Progenitor cell of endocrine pancreas (in vitro differentiated cells): ENCODE data around the gene UPK1A. TPM values are rescaled to one million over a fixed set of nuclear protein-coding genes. Genes with fewer than 3 reads are reported as not detected.

Experiments
- DNase-seq: peaks from one replicate; pipeline ENCODE4 v3.0.0; 2021; ENCODE audit warnings: low spot score; ENCODE audit not compliant: unreplicated experiment
- H3K27ac Mint-ChIP-seq: 2 replicates; pipeline ENCODE4 v1.8.0; 2021; ENCODE audit warnings: mild to moderate bottlenecking, moderate library complexity, mixed read lengths
- H3K27me3 Mint-ChIP-seq: 2 replicates; pipeline ENCODE4 v1.8.0; 2021; ENCODE audit warnings: mixed read lengths
- H3K36me3 Mint-ChIP-seq: 2 replicates; pipeline ENCODE4 v1.8.0; 2022; ENCODE audit warnings: mixed read lengths; ENCODE audit not compliant: insufficient read depth
- H3K4me1 Mint-ChIP-seq: 2 replicates; pipeline ENCODE4 v1.8.0; 2021; ENCODE audit warnings: low read depth, mixed read lengths
- H3K4me3 Mint-ChIP-seq: 2 replicates; pipeline ENCODE4 v1.8.0; 2021; ENCODE audit warnings: low read depth, mild to moderate bottlenecking, moderate library complexity, mixed read lengths
- H3K9me3 Mint-ChIP-seq: 2 replicates; pipeline ENCODE4 v1.8.0; 2021; ENCODE audit warnings: low read depth, mixed read lengths
- total RNA-seq: library from RNA; stranded (reverse); gene quantifications from 2 replicates; pipeline ENCODE4 v1.2.1, GENCODE V29; 2021
- TF ChIP-seq, protein P1 (sequence below): fragments of 200-600 bp; sonication (generic); IDR thresholded peaks from one replicate; pipeline ENCODE4 v1.5.0; 2021; ENCODE audit warnings: antibody characterized with exemption, mild to moderate bottlenecking; ENCODE audit not compliant: unreplicated experiment

Gene UPK1A
- total RNA-seq, 1 donor from 2014 or later, result not detected

DNA sequence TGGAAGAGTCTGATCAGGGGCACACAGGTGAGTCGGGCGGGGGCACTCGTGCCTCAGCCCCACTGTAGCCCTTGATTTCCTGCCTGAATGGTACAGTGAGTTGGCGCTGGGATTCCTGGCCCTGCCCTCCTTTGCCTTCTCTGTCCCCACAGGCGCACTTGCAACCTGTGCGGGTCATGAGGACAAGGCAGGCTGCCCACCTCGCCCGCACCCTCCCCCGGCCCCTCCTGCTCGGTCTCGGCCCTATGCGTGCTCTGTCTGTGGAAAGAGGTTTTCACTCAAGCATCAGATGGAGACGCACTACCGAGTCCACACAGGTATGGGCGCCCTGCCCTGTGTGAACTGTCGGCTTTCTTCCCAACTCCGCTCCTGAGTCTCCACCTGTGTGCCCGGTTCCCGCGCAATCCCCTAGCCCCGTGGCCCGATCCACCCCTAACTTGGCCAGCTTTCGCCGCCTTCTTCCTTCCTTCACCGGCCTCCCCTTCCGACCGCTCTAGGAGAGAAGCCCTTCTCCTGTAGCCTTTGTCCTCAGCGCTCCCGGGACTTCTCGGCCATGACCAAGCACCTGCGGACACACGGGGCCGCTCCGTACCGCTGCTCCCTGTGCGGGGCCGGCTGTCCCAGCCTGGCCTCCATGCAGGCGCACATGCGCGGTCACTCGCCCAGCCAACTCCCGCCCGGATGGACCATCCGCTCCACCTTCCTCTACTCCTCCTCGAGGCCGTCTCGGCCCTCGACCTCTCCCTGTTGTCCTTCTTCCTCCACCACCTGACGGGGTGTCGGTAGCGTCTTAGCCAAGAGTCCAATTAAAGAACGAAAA, 49.9 kb downstream of the UPK1A start:
- TF ChIP-seq, protein P1, sequence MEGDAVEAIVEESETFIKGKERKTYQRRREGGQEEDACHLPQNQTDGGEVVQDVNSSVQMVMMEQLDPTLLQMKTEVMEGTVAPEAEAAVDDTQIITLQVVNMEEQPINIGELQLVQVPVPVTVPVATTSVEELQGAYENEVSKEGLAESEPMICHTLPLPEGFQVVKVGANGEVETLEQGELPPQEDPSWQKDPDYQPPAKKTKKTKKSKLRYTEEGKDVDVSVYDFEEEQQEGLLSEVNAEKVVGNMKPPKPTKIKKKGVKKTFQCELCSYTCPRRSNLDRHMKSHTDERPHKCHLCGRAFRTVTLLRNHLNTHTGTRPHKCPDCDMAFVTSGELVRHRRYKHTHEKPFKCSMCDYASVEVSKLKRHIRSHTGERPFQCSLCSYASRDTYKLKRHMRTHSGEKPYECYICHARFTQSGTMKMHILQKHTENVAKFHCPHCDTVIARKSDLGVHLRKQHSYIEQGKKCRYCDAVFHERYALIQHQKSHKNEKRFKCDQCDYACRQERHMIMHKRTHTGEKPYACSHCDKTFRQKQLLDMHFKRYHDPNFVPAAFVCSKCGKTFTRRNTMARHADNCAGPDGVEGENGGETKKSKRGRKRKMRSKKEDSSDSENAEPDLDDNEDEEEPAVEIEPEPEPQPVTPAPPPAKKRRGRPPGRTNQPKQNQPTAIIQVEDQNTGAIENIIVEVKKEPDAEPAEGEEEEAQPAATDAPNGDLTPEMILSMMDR, result no peak
- peak; percentile 50 for DNase-seq
- Mint-ChIP-seq H3K4me3 (peak overlapping the region; percentile 82), H3K4me1 (peaks cover 21% of the 10 kb centered on the region), H3K27me3 (no peaks in the 10 kb centered on the region), H3K27ac (peak overlapping the region; percentile 97), H3K9me3 (no peaks in the 10 kb centered on the region), H3K36me3 (peaks cover 1% of the 10 kb centered on the region)

DNA sequence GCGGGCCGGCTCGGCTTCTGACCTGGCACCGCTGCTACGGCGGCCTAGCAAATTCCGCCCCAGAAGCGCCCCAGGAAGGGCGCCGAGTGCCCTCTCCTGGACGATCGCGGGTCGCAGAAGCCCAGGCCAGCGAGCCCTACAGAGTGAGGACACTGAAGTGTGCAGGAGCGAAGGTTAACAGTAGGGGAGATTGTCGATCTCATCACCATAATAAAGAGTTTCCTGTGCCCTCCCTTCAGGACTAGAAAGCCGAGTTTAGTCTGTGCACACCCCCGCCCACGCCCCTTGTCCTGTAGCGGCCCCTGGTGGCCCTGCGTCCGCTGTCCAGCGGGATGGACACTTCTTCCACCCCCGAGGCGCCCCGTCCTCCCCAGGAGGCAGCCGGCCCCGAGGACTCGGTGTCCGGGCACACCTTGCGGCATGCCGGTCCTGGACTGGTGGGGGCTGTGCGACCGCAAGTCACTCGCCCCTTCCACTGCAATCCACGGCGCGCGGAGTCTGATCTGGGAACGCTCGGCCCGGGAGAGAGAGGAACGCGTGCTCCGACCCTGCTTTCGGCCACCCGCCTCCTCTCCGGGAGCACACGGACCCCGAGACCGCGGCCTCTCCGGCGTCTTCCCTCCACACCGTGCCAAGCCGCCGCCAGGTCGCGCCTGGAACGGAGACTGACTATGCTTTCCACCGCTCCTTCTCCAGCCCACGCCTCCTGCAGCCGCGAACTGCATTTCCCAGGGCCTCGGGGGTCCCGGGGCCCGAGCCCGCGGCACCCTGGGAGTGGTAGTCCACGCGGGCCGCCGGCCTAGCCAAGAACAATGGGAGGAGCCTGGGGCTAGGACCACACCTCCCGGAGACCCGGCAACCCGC, 50.7 kb downstream of the UPK1A start:
- Mint-ChIP-seq H3K4me3 (peak overlapping the region; percentile 82), H3K27me3 (no peaks in the 10 kb centered on the region), H3K4me1 (peaks cover 21% of the 10 kb centered on the region), H3K36me3 (peaks cover 1% of the 10 kb centered on the region), H3K27ac (peak overlapping the region; percentile 97), H3K9me3 (no peaks in the 10 kb centered on the region)
- peak; percentile 78 for DNase-seq
- TF ChIP-seq, protein P1, result peak; percentile 85

DNA sequence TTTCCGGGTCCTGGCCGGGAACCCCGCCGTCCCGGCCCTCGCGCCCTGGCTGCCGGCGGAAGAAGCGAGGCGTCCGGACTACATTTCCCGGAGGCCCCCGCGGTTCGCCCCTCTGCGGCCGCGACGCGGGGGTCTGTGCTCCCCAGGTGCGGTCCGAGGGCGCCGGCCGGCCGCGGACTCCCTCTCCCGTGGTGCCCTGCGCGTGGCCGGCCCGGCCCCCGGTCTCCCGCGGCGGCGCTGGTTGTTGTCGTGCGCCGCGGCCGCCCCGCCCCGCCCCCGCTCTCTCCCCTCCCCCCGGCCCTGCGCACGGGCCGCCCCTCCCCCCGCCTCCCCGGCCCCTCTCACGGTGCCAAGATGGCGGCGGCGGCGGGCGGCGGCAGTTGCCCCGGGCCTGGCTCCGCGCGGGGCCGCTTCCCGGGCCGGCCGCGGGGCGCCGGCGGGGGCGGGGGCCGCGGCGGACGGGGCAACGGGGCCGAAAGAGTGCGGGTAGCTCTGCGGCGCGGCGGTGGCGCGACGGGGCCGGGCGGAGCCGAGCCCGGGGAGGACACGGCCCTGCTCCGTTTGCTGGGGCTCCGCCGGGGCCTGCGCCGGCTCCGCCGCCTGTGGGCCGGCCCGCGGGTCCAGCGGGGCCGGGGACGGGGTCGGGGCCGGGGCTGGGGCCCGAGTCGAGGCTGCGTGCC, 51.5 kb downstream of the UPK1A start, which contains the start of gene KMT2B:
Gene KMT2B (plus strand): TSS at position 339 of the 680 bp plus-strand sequence. CDS start 16 bp downstream, at position 355.
- peak; percentile 93 for DNase-seq
- Mint-ChIP-seq H3K27me3 (no peaks in the 10 kb centered on the region), H3K4me3 (peak within 1 kb of the TSS; percentile 87), H3K36me3 (peaks cover 4% of the 10 kb centered on the region), H3K27ac (peak within 1 kb of the TSS; percentile 97), H3K9me3 (no peaks in the 10 kb centered on the region), H3K4me1 (peaks cover 21% of the 10 kb centered on the region)
- TF ChIP-seq, protein P1, result no peak

DNA sequence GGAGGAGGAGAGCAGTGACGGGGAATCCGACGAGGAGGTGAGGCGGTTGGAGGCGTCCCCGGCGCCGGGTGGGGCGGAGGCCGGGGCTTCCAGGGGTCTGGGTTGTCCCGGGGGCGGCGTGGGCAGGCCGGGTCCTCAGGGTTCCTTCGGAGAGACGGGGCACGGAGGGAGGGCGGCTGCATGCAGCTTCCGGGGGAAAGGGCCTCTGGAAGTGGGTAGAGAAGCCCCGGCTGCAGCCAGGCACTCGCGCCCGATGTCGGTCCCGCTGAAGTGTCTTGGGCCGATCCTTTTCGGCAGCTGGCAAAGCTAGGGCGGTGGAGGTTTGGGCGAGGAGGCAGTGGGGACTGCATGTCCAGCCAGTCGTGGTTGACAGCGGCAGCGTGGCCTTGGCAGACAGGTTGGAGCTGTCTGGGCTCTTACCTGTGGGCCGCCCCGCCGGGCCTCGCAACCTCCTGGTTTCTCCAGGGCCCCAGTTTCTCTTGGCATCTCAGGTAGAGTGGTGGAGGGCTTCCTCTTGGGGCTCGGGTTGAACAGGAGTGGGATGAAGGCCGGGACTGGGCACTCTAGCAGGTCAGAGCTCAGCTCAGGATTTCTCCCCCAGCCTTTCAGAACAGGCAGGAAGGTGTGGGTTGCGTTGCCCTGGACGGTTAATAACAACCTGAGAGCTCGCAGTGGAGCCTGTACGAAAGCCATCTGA, 52.2 kb downstream of the UPK1A start:
- Mint-ChIP-seq H3K9me3 (no peaks in the 10 kb centered on the region), H3K27ac (peak overlapping the region; percentile 86), H3K4me3 (peak overlapping the region; percentile 87), H3K27me3 (no peaks in the 10 kb centered on the region), H3K36me3 (peaks cover 8% of the 10 kb centered on the region), H3K4me1 (peaks cover 21% of the 10 kb centered on the region)
- TF ChIP-seq, protein P1, result no peak
- no peak for DNase-seq
